ENCODE measurements around the gene EMC8. TPM values are rescaled to one million over a fixed set of nuclear protein-coding genes. Genes with fewer than 3 reads are reported as not detected.
A peak's percentile ranks its signal among the peaks of the same experiment; 100 is the strongest.

Gene EMC8
- total RNA-seq, 1 experiment from 2014 or later: 62.7 TPM

DNA sequence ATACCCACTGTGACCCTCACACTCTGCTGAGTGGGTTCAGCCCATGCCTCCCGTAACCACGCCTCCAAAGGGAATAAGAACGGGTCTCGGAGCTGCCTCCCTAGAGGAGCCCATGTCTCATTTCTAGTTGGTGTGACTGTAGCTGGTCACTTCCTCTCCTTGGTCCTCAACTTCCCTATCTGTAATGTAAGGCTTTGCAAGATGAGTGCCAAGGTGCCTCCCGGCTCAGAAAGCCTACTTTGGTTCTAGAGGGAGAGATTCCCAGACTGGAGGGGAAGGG lies 69.2 kb downstream of the EMC8 start:
- no peaks in the 10 kb centered on the region for H3K36me3 ChIP-seq (ENCODE audit: insufficient read depth, low read length, poor library complexity, severe bottlenecking)
- POLR2A ChIA-PET (ENCODE audit: low non-redundant PET): interaction anchor here (0.5 kb wide), 1 partner anchor 19 kb away, joined by 4 read pairs; no protein-coding TSS in a partner anchor
- H3K4me3 ChIP-seq (ENCODE audit: low read depth, low read length, poor library complexity, severe bottlenecking): no peak overlapping the region
- H3K27me3 ChIP-seq (replicated peaks; ENCODE audit: insufficient read depth, low read depth, low read length, poor library complexity): no peaks in the 10 kb centered on the region
- no peak for DNase-seq (ENCODE audit: low spot score)
- H3K27ac ChIP-seq (ENCODE audit: low read depth, low read length, poor library complexity, severe bottlenecking): no peak overlapping the region
- H3K9me3 ChIP-seq (ENCODE audit: low read depth, low read length, poor library complexity, severe bottlenecking): no peaks in the 10 kb centered on the region
- BruUV-seq (replicated peaks): no TSS peak
- CTCF ChIA-PET: no interaction called here
- intact Hi-C loops (cut with micrococcal nuclease; ENCODE audit: unreplicated experiment): no loop called here
- peaks cover 7% of the 10 kb centered on the region for H3K4me1 ChIP-seq (ENCODE audit: insufficient read depth, low read length, poor library complexity, severe bottlenecking)
- TF ChIP-seq EZH2 (IDR thresholded peaks at IDR 0.05; ENCODE audit: borderline replicate concordance, low read depth, low read length, poor library complexity, severe bottlenecking) (no peak), CTCF (conservative IDR thresholded peaks at IDR 0.05; ENCODE audit: low read depth, low read length) (no peak)

DNA sequence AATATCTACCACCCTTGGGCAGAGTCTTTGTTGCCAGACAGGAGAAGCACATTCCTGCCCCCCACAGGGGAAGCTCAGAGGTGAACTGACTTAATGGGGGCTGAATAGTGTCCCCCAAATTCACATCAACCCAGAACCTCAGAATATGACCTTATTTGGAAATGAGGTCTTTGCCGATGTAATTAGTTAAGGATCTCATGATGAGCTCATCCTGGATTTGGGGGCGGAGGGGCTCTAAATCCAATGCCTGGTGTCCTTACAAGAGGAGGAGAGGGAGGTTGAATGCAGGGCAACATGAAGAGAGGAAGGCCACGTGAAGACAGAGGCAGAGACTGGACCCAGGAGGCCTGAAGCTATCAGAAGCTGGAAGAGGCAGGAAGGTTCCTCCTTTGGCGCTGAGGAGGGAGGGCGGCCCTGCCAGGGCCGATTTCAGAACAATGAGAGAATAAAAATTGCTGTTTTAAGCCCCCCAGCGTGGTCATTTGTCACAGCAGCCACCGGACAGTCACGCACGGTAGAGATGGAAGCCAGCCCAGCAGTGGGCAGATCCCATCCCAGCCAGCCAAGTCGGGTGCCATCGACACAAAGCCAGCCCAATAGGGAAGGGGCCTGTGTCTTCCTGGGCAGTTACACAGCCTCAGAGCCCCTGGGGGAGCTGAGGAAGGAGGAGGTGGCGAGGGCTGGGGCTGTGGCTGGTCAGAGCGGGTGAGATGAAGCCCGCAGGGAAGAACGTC lies 69.7 kb downstream of the EMC8 start:
- DNase-seq (ENCODE audit: low spot score): no peak
- TF ChIP-seq CTCF (conservative IDR thresholded peaks at IDR 0.05; ENCODE audit: low read depth, low read length): no peak
- no peak for TF ChIP-seq EZH2 (IDR thresholded peaks at IDR 0.05; ENCODE audit: borderline replicate concordance, low read depth, low read length, poor library complexity, severe bottlenecking)
- Histone ChIP-seq H3K27me3 (replicated peaks; ENCODE audit: insufficient read depth, low read depth, low read length, poor library complexity) (no peaks in the 10 kb centered on the region), H3K4me3 (ENCODE audit: low read depth, low read length, poor library complexity, severe bottlenecking) (no peak overlapping the region), H3K27ac (ENCODE audit: low read depth, low read length, poor library complexity, severe bottlenecking) (peak overlapping the region; percentile 30), H3K36me3 (ENCODE audit: insufficient read depth, low read length, poor library complexity, severe bottlenecking) (no peaks in the 10 kb centered on the region), H3K4me1 (ENCODE audit: insufficient read depth, low read length, poor library complexity, severe bottlenecking) (peaks cover 7% of the 10 kb centered on the region), H3K9me3 (ENCODE audit: low read depth, low read length, poor library complexity, severe bottlenecking) (no peaks in the 10 kb centered on the region)
- CTCF ChIA-PET: interaction anchor here (0.6 kb wide), 1 partner anchor 18 kb away, joined by 4 read pairs; no protein-coding TSS in a partner anchor
- POLR2A ChIA-PET (ENCODE audit: low non-redundant PET): no interaction called here
- BruUV-seq (replicated peaks): no TSS peak
- intact Hi-C loops (cut with micrococcal nuclease; ENCODE audit: unreplicated experiment): no loop called here

DNA sequence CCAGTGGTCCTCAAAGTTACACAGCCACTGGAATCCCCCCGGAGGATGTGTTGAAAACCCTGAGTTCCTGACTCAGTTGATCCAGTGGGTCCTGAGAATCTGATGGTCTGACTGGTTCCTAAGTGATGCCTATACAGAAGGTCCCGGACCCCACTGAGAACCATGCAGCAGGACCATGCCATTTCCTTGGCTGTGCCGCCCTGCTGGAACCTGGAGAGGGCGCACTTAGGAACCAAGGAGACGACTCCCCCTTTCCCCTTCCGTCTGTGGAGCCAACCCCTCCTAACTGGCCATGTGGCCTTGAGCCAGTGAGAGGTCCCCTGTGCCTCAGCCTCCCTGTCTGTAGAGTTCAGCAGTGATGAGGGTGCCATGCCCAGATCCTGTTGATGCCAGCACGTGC lies 70.5 kb downstream of the EMC8 start:
- Histone ChIP-seq H3K36me3 (ENCODE audit: insufficient read depth, low read length, poor library complexity, severe bottlenecking) (no peaks in the 10 kb centered on the region), H3K27ac (ENCODE audit: low read depth, low read length, poor library complexity, severe bottlenecking) (no peak overlapping the region), H3K4me3 (ENCODE audit: low read depth, low read length, poor library complexity, severe bottlenecking) (no peak overlapping the region), H3K9me3 (ENCODE audit: low read depth, low read length, poor library complexity, severe bottlenecking) (no peaks in the 10 kb centered on the region), H3K27me3 (replicated peaks; ENCODE audit: insufficient read depth, low read depth, low read length, poor library complexity) (no peaks in the 10 kb centered on the region), H3K4me1 (ENCODE audit: insufficient read depth, low read length, poor library complexity, severe bottlenecking) (peaks cover 7% of the 10 kb centered on the region)
- peak; percentile 38 for DNase-seq (ENCODE audit: low spot score)
- intact Hi-C loops (cut with micrococcal nuclease; ENCODE audit: unreplicated experiment): no loop called here
- BruUV-seq (replicated peaks): no TSS peak
- ChIA-PET CTCF (no interaction called here), POLR2A (ENCODE audit: low non-redundant PET) (no interaction called here)
- TF ChIP-seq CTCF (conservative IDR thresholded peaks at IDR 0.05; ENCODE audit: low read depth, low read length): peak; percentile 59
- TF ChIP-seq EZH2 (IDR thresholded peaks at IDR 0.05; ENCODE audit: borderline replicate concordance, low read depth, low read length, poor library complexity, severe bottlenecking): no peak

Small RNA genes lying within 50 kb of the gene (microRNA-seq; reads per million reads assigned to microRNA genes)
- 4.3 reads per million, percentile 13 among the genes with 10 or more reads in this experiment for gene MIR1910

Other genes with a start within 250 kb of the EMC8 start
- gene GSE1, start 186.2 kb downstream of the EMC8 start, total RNA-seq (2021): 64.2 and 72.4 TPM in 2 replicates
- 70.5 and 71.9 TPM in 2 replicates for gene GINS2, start 110.6 kb downstream of the EMC8 start, total RNA-seq (2021)
- 3.8 and 5.9 TPM in 2 replicates for gene C16orf74, start 48.4 kb downstream of the EMC8 start, total RNA-seq (2021)
- gene COX4I1, start 151 bp upstream of the EMC8 start, total RNA-seq (2021): 554 and 575 TPM in 2 replicates
- gene IRF8, start 99.6 kb upstream of the EMC8 start, total RNA-seq (2021): 0.19 TPM in 1 of 2 replicates, not detected in the other